A673 (cell line): Measurements from ENCODE around the gene IRF2BP2. TPM values are rescaled to one million over a fixed set of nuclear protein-coding genes. Genes with fewer than 3 reads are reported as not detected.
A peak's percentile ranks its signal among the peaks of the same experiment; 100 is the strongest.

Experiments
- BruUV-seq: library from RNA; stranded (reverse); fragments of 400-500 nt; replicated peaks from 2 replicates; lab custom pipeline; 2021; lab: Mats Ljungman, UMichigan
- CTCF ChIA-PET: fragments of 300-600 bp; sonication (Branson Sonifier 250); formaldehyde crosslinking; loops from one replicate; lab custom pipeline; 2022; ENCODE audit warnings: antibody characterized with exemption; lab: Charles Lee
- POLR2A ChIA-PET: fragments of 300-600 bp; sonication (Branson Sonifier 250); formaldehyde crosslinking; loops from one replicate; lab custom pipeline; 2022; ENCODE audit warnings: antibody characterized with exemption; ENCODE audit not compliant: low non-redundant PET; lab: Charles Lee
- DNase-seq: peaks from one replicate; pipeline ENCODE4 v3.0.0-alpha.2; 2015; ENCODE audit warnings: low spot score
- H3K27ac ChIP-seq: fragments of 200-600 bp; sonication (generic); 2 replicates; pipeline ENCODE4 v1.5.1; 2016; ENCODE audit warnings: mixed run types, low read depth, mild to moderate bottlenecking, mixed read lengths, antibody characterized with exemption, low read length; ENCODE audit not compliant: poor library complexity, severe bottlenecking
- H3K27me3 ChIP-seq: fragments of 200-600 bp; sonication (generic); replicated peaks from 2 replicates; pipeline ENCODE4 v1.6.1; 2017; ENCODE audit warnings: mixed run types, low read depth, mild to moderate bottlenecking, mixed read lengths, antibody characterized with exemption, low read length; ENCODE audit not compliant: insufficient read depth, poor library complexity
- H3K36me3 ChIP-seq: fragments of 200-600 bp; sonication (generic); 2 replicates; pipeline ENCODE4 v1.6.1; 2016; ENCODE audit warnings: mixed run types, mild to moderate bottlenecking, mixed read lengths, antibody characterized with exemption, low read length; ENCODE audit not compliant: insufficient read depth, poor library complexity, severe bottlenecking
- H3K4me1 ChIP-seq: fragments of 200-600 bp; sonication (generic); 2 replicates; pipeline ENCODE4 v1.6.1; 2017; ENCODE audit warnings: mixed run types, mild to moderate bottlenecking, mixed read lengths, antibody characterized with exemption, low read length; ENCODE audit not compliant: insufficient read depth, poor library complexity, severe bottlenecking
- H3K4me3 ChIP-seq: fragments of 200-600 bp; sonication (generic); 2 replicates; pipeline ENCODE4 v1.5.1; 2016; ENCODE audit warnings: low read depth, mixed run types, mild to moderate bottlenecking, mixed read lengths, low read length; ENCODE audit not compliant: poor library complexity, severe bottlenecking
- H3K9me3 ChIP-seq: fragments of 200-600 bp; sonication (generic); 2 replicates; pipeline ENCODE4 v1.6.1; 2016; ENCODE audit warnings: mixed run types, low read depth, mild to moderate bottlenecking, mixed read lengths, antibody characterized with exemption, low read length; ENCODE audit not compliant: poor library complexity, severe bottlenecking
- EZH2 ChIP-seq: fragments of 200-600 bp; sonication (generic); IDR thresholded peaks from 2 replicates; pipeline ENCODE4 v1.6.1; 2017; ENCODE audit warnings: borderline replicate concordance, low read depth, mild to moderate bottlenecking, mixed read lengths, antibody characterized with exemption, low read length; ENCODE audit not compliant: poor library complexity, severe bottlenecking
- intact Hi-C: fragments of 100-400 bp; cut with micrococcal nuclease; formaldehyde crosslinking; loops from one replicate; pipeline ENCODE4 v1.10.0; 2022; ENCODE audit not compliant: unreplicated experiment
- total RNA-seq: library from RNA; stranded (reverse); gene quantifications from 2 replicates; pipeline ENCODE4 v1.2.3, GENCODE V29; 2021
- TF ChIP-seq, protein P1 (sequence below): fragments of 300-800, 200-600 bp; sonication (generic); conservative IDR thresholded peaks from 2 replicates; pipeline ENCODE4 v1.5.1; 2017; ENCODE audit warnings: low read depth, mild to moderate bottlenecking, antibody characterized with exemption, low read length, moderate library complexity, mixed read lengths

Gene IRF2BP2
- total RNA-seq, 1 experiment from 2014 or later: 43.8 TPM

DNA sequence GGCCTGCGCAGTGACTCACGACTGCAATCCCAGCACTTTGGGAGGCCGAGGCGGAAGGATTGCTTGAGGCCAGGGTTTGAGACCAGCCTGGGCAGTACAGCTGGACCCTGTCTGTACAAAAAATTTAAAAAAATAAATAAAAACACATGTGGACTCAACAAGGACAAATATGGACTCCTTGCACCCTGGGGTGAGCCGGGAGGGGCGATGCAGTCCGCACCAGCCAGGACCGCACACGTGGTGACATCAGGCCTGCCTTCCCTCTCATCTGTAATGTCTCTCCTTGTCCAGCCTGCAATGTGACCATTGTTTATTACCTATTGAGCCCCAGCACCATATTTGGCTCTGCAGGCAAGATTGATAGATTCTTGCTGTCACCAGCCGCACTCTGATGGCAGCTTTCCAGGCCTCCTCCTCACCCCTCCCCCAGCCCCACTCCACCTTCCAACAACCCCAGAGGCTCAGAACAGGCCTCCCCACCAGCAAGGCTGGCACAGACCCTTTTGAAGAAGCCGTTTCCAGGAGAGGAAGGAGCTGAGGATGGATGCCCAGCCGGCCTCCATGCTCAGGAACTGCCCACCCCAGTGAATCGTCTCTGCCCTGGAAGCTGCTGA, 55.2 kb downstream of the IRF2BP2 start:
- CTCF ChIA-PET: no interaction called here
- intact Hi-C loops: no loop called here
- H3K9me3 ChIP-seq: no peaks in the 10 kb centered on the region
- TF ChIP-seq EZH2: no peak
- TF ChIP-seq, protein P1, sequence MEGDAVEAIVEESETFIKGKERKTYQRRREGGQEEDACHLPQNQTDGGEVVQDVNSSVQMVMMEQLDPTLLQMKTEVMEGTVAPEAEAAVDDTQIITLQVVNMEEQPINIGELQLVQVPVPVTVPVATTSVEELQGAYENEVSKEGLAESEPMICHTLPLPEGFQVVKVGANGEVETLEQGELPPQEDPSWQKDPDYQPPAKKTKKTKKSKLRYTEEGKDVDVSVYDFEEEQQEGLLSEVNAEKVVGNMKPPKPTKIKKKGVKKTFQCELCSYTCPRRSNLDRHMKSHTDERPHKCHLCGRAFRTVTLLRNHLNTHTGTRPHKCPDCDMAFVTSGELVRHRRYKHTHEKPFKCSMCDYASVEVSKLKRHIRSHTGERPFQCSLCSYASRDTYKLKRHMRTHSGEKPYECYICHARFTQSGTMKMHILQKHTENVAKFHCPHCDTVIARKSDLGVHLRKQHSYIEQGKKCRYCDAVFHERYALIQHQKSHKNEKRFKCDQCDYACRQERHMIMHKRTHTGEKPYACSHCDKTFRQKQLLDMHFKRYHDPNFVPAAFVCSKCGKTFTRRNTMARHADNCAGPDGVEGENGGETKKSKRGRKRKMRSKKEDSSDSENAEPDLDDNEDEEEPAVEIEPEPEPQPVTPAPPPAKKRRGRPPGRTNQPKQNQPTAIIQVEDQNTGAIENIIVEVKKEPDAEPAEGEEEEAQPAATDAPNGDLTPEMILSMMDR: no peak
- peak; percentile 37 for DNase-seq
- POLR2A ChIA-PET: no interaction called here
- H3K4me1 ChIP-seq: peaks cover 25% of the 10 kb centered on the region
- no peak overlapping the region for H3K27ac ChIP-seq
- H3K27me3 ChIP-seq: no peaks in the 10 kb centered on the region
- no TSS peak for BruUV-seq
- no peak overlapping the region for H3K4me3 ChIP-seq
- H3K36me3 ChIP-seq: no peaks in the 10 kb centered on the region

Other genes starting within 250 kb of the IRF2BP2 start
- gene COA6, start 236.7 kb downstream of the IRF2BP2 start, total RNA-seq: 75.3 and 88.4 TPM in 2 replicates
- gene TARBP1, start 131.0 kb downstream of the IRF2BP2 start, total RNA-seq: 28.0 and 31.9 TPM in 2 replicates